ENCODE results near the gene CCL7.

CCL7 gene

DNA sequence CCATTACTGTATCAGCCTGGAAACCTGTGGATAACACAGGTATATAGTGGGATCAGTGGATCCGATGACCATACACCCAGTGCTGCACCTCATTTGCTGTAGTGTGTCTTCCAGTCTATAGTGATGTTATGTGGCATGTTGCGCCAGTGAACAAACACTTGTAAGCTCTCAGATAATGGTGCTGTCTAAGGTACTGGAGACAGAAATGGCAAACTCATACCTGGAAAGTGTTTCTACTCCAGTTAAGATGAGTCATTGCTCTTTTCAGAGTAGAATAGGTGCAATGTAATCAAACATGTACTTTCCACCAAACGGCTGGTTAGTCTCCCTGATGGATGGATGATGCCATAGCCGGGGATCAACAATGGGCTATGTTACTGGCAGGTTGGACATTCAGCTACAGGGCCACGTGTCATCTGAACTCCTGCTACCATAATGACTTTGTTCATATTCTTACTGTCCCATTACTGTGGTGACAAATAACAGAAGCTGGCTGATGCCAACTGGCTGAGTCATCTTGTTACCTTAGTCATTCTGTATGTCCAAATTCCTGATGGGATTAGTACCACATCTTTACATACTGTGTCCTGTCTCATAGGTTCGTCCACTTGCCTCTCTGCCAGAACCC lies 21.8 kb downstream of the CCL7 start:
- no peak for FAIRE-seq

GRCh38 chr17:34299027-34299426 lies 29.0 kb downstream of the CCL7 start:
- FAIRE-seq = no peak

DNA sequence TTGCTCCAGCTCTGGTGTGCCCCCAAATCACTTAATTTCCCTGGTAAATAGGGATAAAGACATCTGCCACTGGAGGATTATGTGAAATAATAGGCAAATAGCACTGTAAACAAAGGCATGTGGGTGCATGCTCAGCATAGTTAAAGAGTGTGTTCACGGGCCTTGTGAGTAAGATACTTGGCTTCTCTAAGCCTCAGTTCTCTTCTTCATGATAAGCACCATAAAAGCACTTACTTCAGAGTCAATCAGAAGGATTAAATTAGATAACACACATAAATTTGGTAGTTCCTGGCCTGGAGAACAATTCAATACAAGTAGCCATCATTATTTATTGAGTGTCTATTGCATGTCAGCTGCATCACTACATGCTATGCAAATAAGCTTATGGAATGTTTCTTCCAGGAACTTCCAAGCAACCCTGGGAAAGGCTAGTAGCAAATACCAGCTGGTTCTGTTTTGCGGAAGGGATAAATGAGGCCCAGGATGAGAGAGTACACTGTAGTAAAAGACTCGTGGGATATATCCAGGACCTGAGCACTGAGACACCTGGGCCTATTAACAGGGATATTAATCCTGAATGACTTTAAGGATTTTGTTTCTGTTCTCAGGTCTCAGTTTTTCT lies 30.0 kb downstream of the CCL7 start:
- no peak for FAIRE-seq

GRCh38 chr17:34300652-34301370 lies 30.8 kb downstream of the CCL7 start:
- FAIRE-seq = peak; percentile 33

DNA sequence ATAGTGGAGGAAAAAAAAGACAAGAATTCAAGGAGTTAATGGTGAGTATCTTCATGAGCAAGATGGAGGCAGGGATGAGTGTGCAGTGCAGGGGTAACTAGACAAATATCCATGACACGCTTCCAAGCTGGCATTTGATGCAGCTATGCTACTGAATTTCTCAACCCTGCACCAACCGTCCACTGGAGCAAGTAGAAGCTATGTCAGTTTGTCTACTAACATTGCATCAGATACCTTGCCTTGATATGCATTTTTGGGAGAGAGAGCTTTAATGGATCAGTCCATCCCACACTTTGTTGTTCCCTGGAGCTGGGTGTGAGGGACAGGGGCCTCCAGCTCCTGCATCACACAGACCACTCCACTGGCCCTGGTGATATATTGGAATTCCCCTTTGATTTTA lies 32.0 kb downstream of the CCL7 start:
- FAIRE-seq = no peak

GRCh38 chr17:34302636-34303035 lies 32.6 kb downstream of the CCL7 start:
- no peak for FAIRE-seq

DNA sequence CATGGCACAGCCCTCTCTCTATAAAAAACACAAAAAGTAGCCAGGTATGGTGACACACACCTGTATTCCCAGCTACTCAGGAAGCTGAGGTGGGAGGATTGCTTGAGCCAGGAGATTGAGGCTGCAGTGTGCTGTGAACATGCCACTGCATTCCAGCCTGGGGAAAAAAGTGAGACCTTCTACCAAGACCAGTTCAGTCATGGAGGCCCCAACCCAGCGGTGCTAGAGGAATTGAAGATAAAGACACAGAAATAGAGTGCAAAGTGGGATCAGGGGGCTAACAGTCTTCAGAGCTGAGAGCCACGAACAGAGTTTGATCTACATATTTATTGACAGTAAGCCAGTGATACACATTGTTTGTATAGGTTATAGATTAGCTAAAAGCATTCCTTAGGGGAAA lies 33.6 kb downstream of the CCL7 start:
- FAIRE-seq = no peak

- no peak for FAIRE-seq
These were observed 35.0 kb downstream of the CCL7 start for GRCh38 chr17:34305061-34305460.

DNA sequence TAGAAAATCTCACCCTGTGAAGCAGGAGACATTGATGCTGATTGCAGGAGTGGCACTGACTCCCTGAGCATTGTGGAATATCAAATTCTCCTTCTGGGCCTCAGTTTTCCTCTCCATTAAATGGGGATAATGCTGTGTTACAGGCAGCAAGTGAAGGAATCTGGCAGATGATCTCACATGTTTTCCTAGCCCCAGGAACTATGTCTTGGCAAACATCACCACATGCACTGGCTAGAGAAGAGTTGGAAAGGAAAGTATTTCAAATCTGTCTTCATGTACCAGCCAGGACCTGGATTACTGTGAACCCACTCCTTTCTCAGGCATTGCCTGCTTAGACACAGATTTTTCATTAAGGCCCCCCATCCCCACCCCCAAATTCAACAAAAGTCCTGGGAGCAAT lies 35.6 kb downstream of the CCL7 start:
- no peak for FAIRE-seq

DNA sequence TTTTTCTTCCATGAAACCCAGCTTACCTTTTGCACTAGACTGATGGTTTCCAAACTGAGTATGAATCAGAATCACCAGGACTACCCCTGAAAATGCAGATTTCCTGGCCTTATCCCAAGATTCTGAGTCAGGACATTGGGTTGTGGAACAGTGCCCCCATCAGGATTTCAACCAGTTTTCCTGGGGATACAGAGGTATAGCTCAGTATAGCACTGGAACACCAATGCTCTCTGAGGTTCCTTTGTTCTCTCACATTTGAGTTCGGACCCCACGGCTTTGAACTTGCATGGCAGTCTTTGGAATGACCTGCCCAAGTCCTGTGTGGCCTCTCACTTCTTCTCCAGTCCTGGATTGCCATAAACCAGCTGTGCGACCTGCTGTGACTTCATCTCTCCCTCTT lies 36.4 kb downstream of the CCL7 start:
- no peak for FAIRE-seq

GRCh38 chr17:34307110-34307509 lies 37.1 kb downstream of the CCL7 start:
- no peak for FAIRE-seq

GRCh38 chr17:34308371-34308770 lies 38.4 kb downstream of the CCL7 start:
- FAIRE-seq = no peak

DNA sequence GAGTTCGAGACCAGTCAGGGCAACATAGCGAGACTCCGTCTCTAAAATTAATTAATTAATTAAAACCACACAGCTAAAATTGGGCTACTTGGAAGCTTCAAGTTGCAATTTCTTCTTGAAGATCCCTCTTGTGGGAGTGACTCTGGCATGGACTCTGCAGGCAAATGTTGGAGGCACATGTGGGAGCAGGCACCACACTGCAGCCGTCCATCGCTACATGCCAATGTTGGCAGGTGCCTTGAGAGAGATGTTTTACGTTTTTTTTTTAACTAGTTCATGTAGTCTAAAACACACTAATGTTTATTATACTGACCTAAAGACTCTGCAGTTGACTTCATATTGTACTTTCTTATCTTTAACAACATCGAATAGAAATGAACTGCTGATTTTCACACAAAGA lies 41.3 kb downstream of the CCL7 start:
- FAIRE-seq = no peak

DNA sequence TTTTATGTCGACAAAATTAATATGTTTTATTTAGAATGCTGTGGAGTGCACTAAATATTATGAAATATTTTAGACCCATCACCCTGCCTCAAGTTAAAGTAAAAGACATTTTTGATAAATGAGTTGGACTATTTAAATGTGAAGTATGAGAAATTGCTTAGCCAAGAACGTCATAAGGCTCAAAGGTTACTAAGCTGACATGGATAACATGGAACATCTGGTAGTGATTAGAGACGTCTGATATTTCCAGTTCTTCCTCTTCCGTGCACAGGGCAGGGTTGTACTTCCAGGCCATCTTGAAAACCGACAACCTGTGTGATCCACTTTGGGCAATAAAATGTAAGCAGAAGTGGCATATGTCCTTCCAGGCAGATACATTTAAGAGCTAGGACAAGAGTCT lies 42.1 kb downstream of the CCL7 start:
- FAIRE-seq = peak; percentile 58

- no peak for FAIRE-seq
These were observed 43.1 kb downstream of the CCL7 start for GRCh38 chr17:34313164-34313563.

GRCh38 chr17:34314279-34314678 lies 44.3 kb downstream of the CCL7 start:
- no peak for FAIRE-seq

DNA sequence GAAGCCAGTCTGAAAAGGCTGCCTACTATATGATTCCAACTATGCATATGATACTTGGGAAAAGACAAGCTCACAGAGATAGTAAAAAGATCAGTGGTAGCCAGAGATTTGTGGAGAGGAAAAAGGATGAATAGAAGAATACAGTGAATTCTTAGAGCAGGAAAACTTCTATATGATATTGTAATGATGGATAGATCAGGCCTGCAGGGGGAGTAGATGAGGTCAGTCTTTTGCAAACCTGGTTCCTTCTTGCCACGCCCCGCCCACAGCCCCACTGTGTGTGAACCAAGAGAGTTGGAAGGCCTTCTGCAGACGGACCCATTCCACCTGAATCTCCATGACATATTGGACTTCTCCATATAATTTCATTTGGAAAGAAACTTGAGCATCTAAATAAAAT lies 48.5 kb downstream of the CCL7 start:
- no peak for FAIRE-seq

DNA sequence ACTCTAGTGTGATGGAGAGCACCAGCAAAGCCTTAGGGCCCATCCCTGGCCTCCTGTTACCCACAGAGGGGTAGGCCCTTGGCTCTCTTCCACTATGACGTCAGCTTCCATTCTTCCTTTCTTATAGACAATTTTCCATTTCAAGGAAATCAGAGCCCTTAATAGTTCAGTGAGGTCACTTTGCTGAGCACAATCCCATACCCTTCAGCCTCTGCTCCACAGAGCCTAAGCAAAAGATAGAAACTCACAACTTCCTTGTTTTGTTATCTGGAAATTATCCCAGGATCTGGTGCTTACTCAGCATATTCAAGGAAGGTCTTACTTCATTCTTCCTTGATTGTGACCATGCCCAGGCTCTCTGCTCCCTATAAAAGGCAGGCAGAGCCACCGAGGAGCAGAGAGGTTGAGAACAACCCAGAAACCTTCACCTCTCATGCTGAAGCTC lies 49.0 kb downstream of the CCL7 start, which contains the start of gene CCL8:
TSS of gene CCL8 (plus strand) at position 397 of the 445 bp plus-strand sequence. CDS start 67 bp downstream, outside the sequence.
- no peak for FAIRE-seq
